Esophagus (tissue), 2 donors: ENCODE results near the gene IAPP. TPM values are rescaled to one million over a fixed set of nuclear protein-coding genes. Genes with fewer than 3 reads are reported as not detected.
"Not testable (repeated sequence)": the region's sequence is repeated elsewhere in the genome, so short reads cannot be mapped to it uniquely, and the experiment has no call there.

Experiments
- H3K27ac ChIP-seq, 2 donors: one replicate each; pipeline ENCODE4 v1.5.1; 2013; ENCODE audit warnings: low read depth in 2 of 2, mild to moderate bottlenecking in 2 of 2, inconsistent platforms in 1 of 2, low read length in 1 of 2, moderate library complexity in 1 of 2
- H3K27me3 ChIP-seq, 2 donors: one replicate each; pipeline ENCODE4 v1.6.1; 2013; ENCODE audit warnings: low read length in 2 of 2, control low read depth in 1 of 2, mild to moderate bottlenecking in 1 of 2; ENCODE audit not compliant: insufficient read depth in 2 of 2, control insufficient read depth in 1 of 2
- H3K36me3 ChIP-seq, 2 donors: one replicate each; pipeline ENCODE4 v1.6.1; 2013; ENCODE audit warnings: low read length in 1 of 2; ENCODE audit not compliant: control insufficient read depth in 2 of 2, insufficient read depth in 2 of 2
- H3K4me1 ChIP-seq, 2 donors: one replicate each; pipeline ENCODE4 v1.6.1; 2013; ENCODE audit warnings: low read length in 1 of 2; ENCODE audit not compliant: control insufficient read depth in 2 of 2, insufficient read depth in 2 of 2
- H3K4me3 ChIP-seq, 2 donors: one replicate each; pipeline ENCODE4 v1.5.1; 2013; ENCODE audit warnings: low read length in 2 of 2, mild to moderate bottlenecking in 2 of 2, low read depth in 1 of 2, moderate library complexity in 1 of 2
- H3K9me3 ChIP-seq, 2 donors: one replicate each; pipeline ENCODE4 v1.6.1; 2013; ENCODE audit warnings: mild to moderate bottlenecking in 2 of 2, low read depth in 1 of 2, low read length in 1 of 2, moderate library complexity in 1 of 2; ENCODE audit not compliant: control insufficient read depth in 2 of 2, insufficient read depth in 1 of 2
- WGBS, 2 donors: extraction: QIAGEN DNeasy Blood & Tissue Kit; methylation state at CpG; one replicate each; pipeline ENCODE4 v1.1.7; 2013; 5-methylcytosine and 5-hydroxymethylcytosine counted together
- polyA plus RNA-seq, 2 donors: library from polyadenylated mRNA; stranded (reverse); fragments of 200-250 nt; gene quantifications; one replicate each; pipeline ENCODE4 v1.2.3, GENCODE V29; 2013
- donor health status: healthy with polysubstance abuse.
- donor health status: Bipolar disorder and iron deficiency.

Gene IAPP
- polyA plus RNA-seq, 2 donors: 0.05 TPM; not detected in 1

- Histone ChIP-seq H3K9me3 (no peaks in the 10 kb centered on the region), H3K36me3 (no peaks in the 10 kb centered on the region), H3K4me3 (no peak overlapping the region), H3K4me1 (no peaks in the 10 kb centered on the region), H3K27ac (no peak overlapping the region), H3K27me3 (no peaks in the 10 kb centered on the region)
- 78 to 82% methylated on average over 1 of the region's 1 CpG for WGBS, 2 donors
These were observed 32.8 kb upstream of the IAPP start for GRCh38 chr12:21339921-21340320.

DNA sequence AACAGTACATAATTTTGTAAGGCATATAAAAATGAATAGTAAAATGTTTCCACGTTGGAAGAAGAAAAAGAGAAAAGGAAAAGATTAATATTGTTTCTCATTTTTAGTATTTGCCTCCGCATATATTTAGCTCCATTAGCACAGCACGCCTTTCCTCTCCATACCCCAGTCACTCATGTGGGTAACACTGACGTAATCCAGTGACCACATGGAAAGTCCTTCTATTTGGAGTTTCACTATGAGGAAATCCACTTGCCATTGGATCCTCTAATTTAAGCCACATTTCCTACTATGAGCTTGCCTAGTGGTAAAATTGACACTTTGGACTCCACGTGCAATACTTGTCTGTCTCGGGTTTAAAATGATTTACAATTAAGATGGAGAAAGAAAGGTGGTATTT, 32.3 kb upstream of the IAPP start:
- Histone ChIP-seq H3K4me1 (no peaks in the 10 kb centered on the region), H3K36me3 (no peaks in the 10 kb centered on the region), H3K9me3 (no peaks in the 10 kb centered on the region), H3K27ac (no peak overlapping the region), H3K4me3 (no peak overlapping the region), H3K27me3 (no peaks in the 10 kb centered on the region)
- 74 to 75% methylated on average over 6 of the region's 6 CpGs for WGBS, 2 donors

GRCh38 chr12:21341769-21342168, 30.9 kb upstream of the IAPP start:
- no peaks in the 10 kb centered on the region for H3K9me3 ChIP-seq
- no peak overlapping the region for H3K4me3 ChIP-seq
- H3K27ac ChIP-seq: no peak overlapping the region
- H3K4me1 ChIP-seq: no peaks in the 10 kb centered on the region
- no peaks in the 10 kb centered on the region for H3K27me3 ChIP-seq
- WGBS, 2 donors: 73 to 76% methylated on average over 4 of the region's 4 CpGs
- H3K36me3 ChIP-seq: no peaks in the 10 kb centered on the region

DNA sequence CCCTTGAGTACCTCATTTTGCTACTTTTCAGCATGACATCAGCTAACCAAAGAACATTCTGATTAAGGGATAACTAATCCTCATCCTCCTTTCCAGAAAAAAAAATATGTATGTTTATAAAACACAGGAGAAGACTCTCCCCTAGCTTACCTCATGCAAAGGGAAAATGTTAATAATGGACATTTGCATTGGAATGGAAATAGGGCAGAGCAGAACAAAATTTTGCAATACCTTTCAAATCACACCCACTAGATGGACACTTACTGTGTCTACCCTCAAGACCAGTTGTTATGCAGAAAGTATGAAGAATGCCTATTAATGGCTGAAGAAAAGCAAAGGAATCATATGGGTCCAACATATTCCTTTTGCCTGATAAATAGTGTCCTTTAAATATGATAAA, 29.1 kb upstream of the IAPP start:
- H3K27me3 ChIP-seq: no peaks in the 10 kb centered on the region
- no peaks in the 10 kb centered on the region for H3K9me3 ChIP-seq
- H3K27ac ChIP-seq: no peak overlapping the region
- no peaks in the 10 kb centered on the region for H3K4me1 ChIP-seq
- H3K36me3 ChIP-seq: no peaks in the 10 kb centered on the region
- H3K4me3 ChIP-seq: no peak overlapping the region

- WGBS, 2 donors: 21 to 28% methylated on average over 1 of the region's 1 CpG
- no peaks in the 10 kb centered on the region for H3K4me1 ChIP-seq
- H3K27me3 ChIP-seq: no peaks in the 10 kb centered on the region
- H3K27ac ChIP-seq: no peak overlapping the region
- no peaks in the 10 kb centered on the region for H3K9me3 ChIP-seq
- no peaks in the 10 kb centered on the region for H3K36me3 ChIP-seq
- no peak overlapping the region for H3K4me3 ChIP-seq
These were observed 26.0 kb upstream of the IAPP start for GRCh38 chr12:21346542-21347205.

GRCh38 chr12:21350975-21351374, 21.7 kb upstream of the IAPP start:
- no peaks in the 10 kb centered on the region for H3K27me3 ChIP-seq
- no peak overlapping the region for H3K27ac ChIP-seq
- no peak overlapping the region for H3K4me3 ChIP-seq
- H3K9me3 ChIP-seq: no peaks in the 10 kb centered on the region
- 58 to 59% methylated on average over 1 of the region's 1 CpG for WGBS, 2 donors
- H3K36me3 ChIP-seq: no peaks in the 10 kb centered on the region
- H3K4me1 ChIP-seq: no peaks in the 10 kb centered on the region

DNA sequence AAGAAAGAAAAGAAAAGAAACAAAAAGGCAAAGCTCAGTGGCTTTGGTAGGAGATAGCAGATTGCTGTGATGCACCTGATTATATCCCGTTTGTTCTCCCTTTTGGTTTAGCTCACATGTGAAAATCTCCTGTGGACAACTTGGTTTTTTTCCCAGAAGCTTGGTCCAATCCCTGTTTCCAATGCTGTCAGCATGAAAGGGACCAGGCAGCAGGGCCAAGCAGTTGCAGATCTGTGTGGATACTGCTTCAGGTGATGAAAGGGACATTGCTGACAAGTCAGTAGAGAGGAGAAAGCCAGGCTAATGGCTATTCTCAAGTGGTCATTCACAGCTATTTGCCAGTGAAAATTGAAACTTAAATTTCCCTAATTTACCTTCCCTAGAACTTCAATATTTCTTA, 19.2 kb upstream of the IAPP start:
- no peaks in the 10 kb centered on the region for H3K36me3 ChIP-seq
- 43 to 48% methylated on average over 1 of the region's 1 CpG for WGBS, 2 donors
- no peak overlapping the region for H3K4me3 ChIP-seq
- no peaks in the 10 kb centered on the region for H3K27me3 ChIP-seq
- H3K9me3 ChIP-seq: no peaks in the 10 kb centered on the region
- no peaks in the 10 kb centered on the region for H3K4me1 ChIP-seq
- no peak overlapping the region for H3K27ac ChIP-seq

DNA sequence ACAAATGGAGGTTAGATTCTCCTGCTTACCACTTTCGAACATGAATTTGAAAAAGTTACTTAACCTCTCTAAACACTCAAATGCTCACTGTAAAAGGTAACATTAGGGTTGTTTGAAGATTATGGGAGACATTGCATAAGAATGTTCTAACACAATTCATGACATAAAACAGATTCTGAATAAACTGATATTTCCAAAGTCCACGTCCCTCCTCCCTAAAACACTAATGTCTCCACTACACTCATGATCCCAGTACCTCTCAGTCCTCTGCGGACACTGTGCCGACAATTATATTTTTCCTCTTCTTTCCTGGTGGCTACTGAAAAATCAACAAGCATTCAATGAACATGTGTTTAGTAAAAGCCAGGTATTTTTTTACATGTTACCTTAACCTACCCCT, 18.8 kb upstream of the IAPP start:
- Histone ChIP-seq H3K36me3 (no peaks in the 10 kb centered on the region), H3K27me3 (no peaks in the 10 kb centered on the region), H3K9me3 (no peaks in the 10 kb centered on the region), H3K27ac (no peak overlapping the region), H3K4me3 (no peak overlapping the region), H3K4me1 (no peaks in the 10 kb centered on the region)
- WGBS, 2 donors: 81 to 84% methylated on average over 4 of the region's 4 CpGs

- Histone ChIP-seq H3K4me1 (no peaks in the 10 kb centered on the region), H3K27ac (no peak overlapping the region), H3K36me3 (no peaks in the 10 kb centered on the region), H3K27me3 (no peaks in the 10 kb centered on the region), H3K9me3 (no peaks in the 10 kb centered on the region), H3K4me3 (no peak overlapping the region)
- 77 to 91% methylated on average over 1 of the region's 1 CpG for WGBS, 2 donors
These were observed 18.1 kb upstream of the IAPP start for GRCh38 chr12:21354641-21355040.

DNA sequence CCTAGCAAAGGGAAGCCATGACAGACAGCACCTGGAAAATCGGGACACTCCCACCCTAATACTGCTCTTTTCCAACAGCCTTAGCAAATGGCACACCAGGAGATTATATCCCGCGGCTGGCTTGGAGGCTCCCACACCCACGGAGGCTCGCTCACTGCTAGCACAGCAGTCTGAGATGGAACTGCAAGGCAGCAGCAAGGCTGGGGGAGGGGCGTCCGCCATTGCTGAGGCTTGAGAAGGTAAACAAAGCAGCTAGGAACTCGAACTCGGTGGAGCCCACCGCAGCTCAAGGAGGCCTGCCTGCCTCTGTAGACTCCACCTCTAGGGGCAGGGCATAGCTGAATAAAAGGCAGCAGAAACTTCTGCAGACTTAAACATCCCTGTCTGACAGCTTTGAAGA, 12.1 kb upstream of the IAPP start:
- not testable (repeated sequence) for H3K4me1 ChIP-seq, H3K36me3 ChIP-seq, H3K27ac ChIP-seq, H3K27me3 ChIP-seq, H3K4me3 ChIP-seq, H3K9me3 ChIP-seq
- WGBS, 2 donors: 82 to 86% methylated on average over 10 of the region's 10 CpGs
